GM23338 (cell line): ENCODE measurements around the gene RNF217.

Experiments
- CREB1 ChIP-seq: fragments of 250-450 bp; sonication (Bioruptor Pico); IDR thresholded peaks from 2 replicates; pipeline ENCODE4 v1.5.0; 2020; ENCODE audit warnings: low read depth, mild to moderate bottlenecking, moderate library complexity
- CTCF ChIP-seq, 2 experiments: fragments of 200-600 bp in 1 of 2; sonication (generic) in 1 of 2; conservative IDR thresholded peaks; 2 replicates each; pipeline versions ENCODE4 v1.5.1 to v1.6.1; 2016 to 2017; ENCODE audit warnings: antibody characterized with exemption in 2 of 2, low read depth in 2 of 2, mild to moderate bottlenecking in 2 of 2, moderate library complexity in 1 of 2
- EZH2 ChIP-seq: fragments of 200-600 bp; sonication (generic); IDR thresholded peaks from one replicate; pipeline ENCODE4 v1.8.0; 2017; ENCODE audit warnings: antibody characterized with exemption, mild to moderate bottlenecking, low read depth; ENCODE audit not compliant: unreplicated experiment
- EZH2phosphoT487 ChIP-seq: fragments of 200-600 bp; sonication (generic); IDR thresholded peaks from one replicate; pipeline ENCODE4 v1.8.1; 2018; ENCODE audit warnings: antibody characterized with exemption; ENCODE audit not compliant: unreplicated experiment
- JUNB ChIP-seq: IDR thresholded peaks from one replicate; pipeline ENCODE4 v1.6.1; 2016; ENCODE audit warnings: antibody characterized with exemption; ENCODE audit not compliant: unreplicated experiment
- NANOG ChIP-seq: IDR thresholded peaks from 2 replicates; pipeline ENCODE4 v1.6.1; 2016; ENCODE audit warnings: antibody characterized with exemption, borderline replicate concordance
- ZNF331 ChIP-seq: fragments of 250-450 bp; sonication (Bioruptor Pico); IDR thresholded peaks from 2 replicates; pipeline ENCODE4 v1.5.0; 2020; ENCODE audit warnings: low read depth, mild to moderate bottlenecking, moderate library complexity

DNA sequence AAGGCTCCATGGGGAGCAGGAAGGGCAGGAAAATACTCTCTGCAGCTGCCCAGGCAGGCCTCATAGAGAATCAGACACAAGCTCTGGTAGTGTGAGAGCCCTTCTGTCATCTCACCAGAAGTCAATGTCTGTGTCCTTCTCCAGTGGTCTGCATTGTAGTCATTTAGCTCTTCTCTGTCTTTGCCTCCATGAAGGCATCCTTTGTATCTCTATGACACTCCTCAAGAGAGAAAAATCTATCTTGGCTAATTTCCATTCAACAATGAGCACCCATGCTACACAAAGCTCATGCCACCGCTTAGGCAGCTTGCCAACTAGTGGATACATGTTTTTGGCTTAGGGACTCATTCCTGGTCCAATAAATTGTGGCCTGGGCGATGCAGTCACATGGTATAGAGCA is 92.1 kb downstream of the RNF217 start:
- TF ChIP-seq ZNF331 (CRISPR knock-in tag) = no peak
- TF ChIP-seq CTCF (conservative IDR thresholded peaks at IDR 0.05; ENCODE audit: low read depth in 2 of 2) = no peak
- no peak for TF ChIP-seq CREB1 (CRISPR knock-in tag)
- no peak for TF ChIP-seq EZH2
- no peak for TF ChIP-seq EZH2phosphoT487
- no peak for TF ChIP-seq NANOG
- TF ChIP-seq JUNB = no peak
